ENCODE measurements around the gene IRF3. TPM values are rescaled to one million over a fixed set of nuclear protein-coding genes. Genes with fewer than 3 reads are reported as not detected.

The IRF3 gene
- total and polyA plus RNA-seq, 10 donors: 87.9 to 294 (median 128) TPM

DNA sequence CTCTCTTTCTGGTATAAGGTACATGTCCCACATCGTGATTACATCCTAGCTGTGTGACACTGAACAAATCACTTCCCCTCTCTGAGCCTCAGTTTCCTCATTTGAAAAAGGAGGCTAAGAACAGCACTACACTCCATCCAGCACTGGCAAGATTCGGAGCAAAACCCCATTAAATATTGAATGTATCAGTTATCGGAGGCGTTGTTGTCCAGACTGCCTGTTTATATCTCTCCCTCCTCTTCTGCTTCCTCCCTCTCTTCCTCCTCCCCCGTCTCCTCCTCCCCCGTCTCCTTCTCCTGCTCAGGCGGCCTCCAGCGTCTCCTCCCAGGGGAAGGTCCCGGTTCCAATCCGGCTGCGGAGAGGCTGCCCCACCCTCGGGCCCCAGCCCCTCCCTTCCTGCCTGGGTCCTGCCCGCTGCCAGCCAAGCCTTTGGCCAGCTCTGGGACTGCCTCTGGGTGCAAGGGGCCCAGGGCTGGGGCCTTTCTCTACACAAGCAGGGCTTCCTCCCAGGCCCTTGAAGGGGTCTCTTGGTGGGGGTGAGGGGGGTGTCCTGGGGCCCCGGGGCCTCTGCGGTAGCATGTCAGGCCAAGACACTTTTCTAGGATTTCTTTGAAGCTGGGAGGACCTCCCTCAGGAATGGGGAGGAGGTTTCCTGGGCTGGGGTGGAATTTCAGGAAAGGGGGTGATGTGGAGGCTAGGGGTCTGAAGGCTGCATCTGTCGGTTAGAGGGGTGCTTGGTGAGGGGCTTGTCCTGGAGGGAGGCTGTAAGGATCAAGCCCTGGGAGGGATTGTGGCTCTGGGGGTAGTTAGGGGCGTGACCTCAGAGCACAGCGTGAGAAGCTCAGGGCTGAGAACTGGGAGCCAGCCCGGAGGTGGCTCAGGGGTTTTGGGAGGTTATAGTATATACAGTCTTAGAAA is 27.6 kb downstream of the IRF3 start:
- WGBS, 5 donors: 11 to 16% (median 12%) methylated on average over 19 of the region's 19 CpGs
- intact Hi-C loops (cut with DNase I; ENCODE audit: low total_unique reads): no loop called here
- peaks cover 12 to 84% (median 57%) of the 10 kb centered on the region in 6 donors for H3K4me1 ChIP-seq
- TF ChIP-seq, protein P1, sequence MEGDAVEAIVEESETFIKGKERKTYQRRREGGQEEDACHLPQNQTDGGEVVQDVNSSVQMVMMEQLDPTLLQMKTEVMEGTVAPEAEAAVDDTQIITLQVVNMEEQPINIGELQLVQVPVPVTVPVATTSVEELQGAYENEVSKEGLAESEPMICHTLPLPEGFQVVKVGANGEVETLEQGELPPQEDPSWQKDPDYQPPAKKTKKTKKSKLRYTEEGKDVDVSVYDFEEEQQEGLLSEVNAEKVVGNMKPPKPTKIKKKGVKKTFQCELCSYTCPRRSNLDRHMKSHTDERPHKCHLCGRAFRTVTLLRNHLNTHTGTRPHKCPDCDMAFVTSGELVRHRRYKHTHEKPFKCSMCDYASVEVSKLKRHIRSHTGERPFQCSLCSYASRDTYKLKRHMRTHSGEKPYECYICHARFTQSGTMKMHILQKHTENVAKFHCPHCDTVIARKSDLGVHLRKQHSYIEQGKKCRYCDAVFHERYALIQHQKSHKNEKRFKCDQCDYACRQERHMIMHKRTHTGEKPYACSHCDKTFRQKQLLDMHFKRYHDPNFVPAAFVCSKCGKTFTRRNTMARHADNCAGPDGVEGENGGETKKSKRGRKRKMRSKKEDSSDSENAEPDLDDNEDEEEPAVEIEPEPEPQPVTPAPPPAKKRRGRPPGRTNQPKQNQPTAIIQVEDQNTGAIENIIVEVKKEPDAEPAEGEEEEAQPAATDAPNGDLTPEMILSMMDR (IDR thresholded peaks at IDR 0.05 in 8 of 11, conservative IDR thresholded peaks at IDR 0.05 in 3 of 11): no peak
- no peak for TF ChIP-seq POLR2A (IDR thresholded peaks at IDR 0.05)
- TF ChIP-seq POLR2AphosphoS5 (IDR thresholded peaks at IDR 0.05): peak; percentile 35 to 80 (median 75)
- H3K27me3 ChIP-seq (replicated peaks in 1 of 7): no peaks in the 10 kb centered on the region
- no peaks in the 10 kb centered on the region for H3K9me3 ChIP-seq
- peak; percentile 91 for DNase-seq
- H3K4me3 ChIP-seq: peak overlapping the region in 7 of 8 donors; percentile 54 to 98 (median 83)
- H3K27ac ChIP-seq: peak overlapping the region in 7 of 8 donors; percentile 91 to 98 (median 95)
- H3K36me3 ChIP-seq: peaks cover 0 to 8% (median 0%) of the 10 kb centered on the region in 6 donors

DNA sequence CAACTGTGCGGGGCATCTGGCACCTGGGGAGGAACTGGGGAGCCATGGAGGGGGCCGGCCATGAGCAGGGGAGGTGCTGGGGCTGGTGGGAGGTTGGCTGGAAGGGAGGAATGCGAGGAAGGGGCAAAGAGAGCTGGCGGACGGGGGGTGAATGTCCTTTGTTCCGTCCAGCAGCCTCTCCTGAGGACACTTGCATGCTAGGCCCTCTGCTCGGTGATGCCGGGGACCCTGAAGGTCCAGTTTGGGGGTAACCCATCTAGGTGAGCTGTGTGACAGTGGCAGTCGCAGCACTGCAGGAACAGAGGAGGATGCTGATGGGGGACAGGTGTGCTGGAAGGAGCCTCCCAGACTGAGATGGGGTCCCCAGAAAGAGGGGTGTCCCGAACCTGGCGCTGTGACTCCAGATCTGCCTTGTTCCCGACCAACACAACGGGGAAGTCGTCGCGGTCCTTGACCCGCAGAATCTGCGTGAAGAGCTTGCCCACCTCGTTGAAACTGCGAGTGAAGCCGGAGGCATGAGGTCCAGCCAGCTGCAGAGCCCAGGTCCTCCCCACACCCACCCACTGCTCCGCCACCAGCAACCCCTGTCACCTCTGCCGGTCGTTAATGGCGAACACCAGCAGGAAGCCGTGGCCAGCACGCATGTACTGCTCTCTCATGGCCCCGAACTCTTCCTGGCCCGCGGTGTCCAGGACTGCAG is 29.3 kb downstream of the IRF3 start:
- 65 to 84% (median 75%) methylated on average over 27 to 30 of the region's 30 CpGs for WGBS, 5 donors
- Histone ChIP-seq H3K9me3 (no peaks in the 10 kb centered on the region), H3K27me3 (replicated peaks in 1 of 7) (no peaks in the 10 kb centered on the region), H3K27ac (peak overlapping the region in 6 of 8 donors; percentile 71 to 98 (median 76)), H3K36me3 (peaks cover 0 to 8% (median 0%) of the 10 kb centered on the region in 6 donors), H3K4me3 (peak overlapping the region in 1 of 8 donors; percentile 17), H3K4me1 (peaks cover 7 to 89% (median 53%) of the 10 kb centered on the region in 6 donors)
- TF ChIP-seq, protein P1 (IDR thresholded peaks at IDR 0.05 in 8 of 11, conservative IDR thresholded peaks at IDR 0.05 in 3 of 11): no peak
- TF ChIP-seq POLR2AphosphoS5 (IDR thresholded peaks at IDR 0.05): peak in 2 of 3 donors; percentile 37 to 62
- TF ChIP-seq POLR2A (IDR thresholded peaks at IDR 0.05): no peak
- intact Hi-C loops (cut with DNase I; ENCODE audit: low total_unique reads): no loop called here
- DNase-seq: no peak

DNA sequence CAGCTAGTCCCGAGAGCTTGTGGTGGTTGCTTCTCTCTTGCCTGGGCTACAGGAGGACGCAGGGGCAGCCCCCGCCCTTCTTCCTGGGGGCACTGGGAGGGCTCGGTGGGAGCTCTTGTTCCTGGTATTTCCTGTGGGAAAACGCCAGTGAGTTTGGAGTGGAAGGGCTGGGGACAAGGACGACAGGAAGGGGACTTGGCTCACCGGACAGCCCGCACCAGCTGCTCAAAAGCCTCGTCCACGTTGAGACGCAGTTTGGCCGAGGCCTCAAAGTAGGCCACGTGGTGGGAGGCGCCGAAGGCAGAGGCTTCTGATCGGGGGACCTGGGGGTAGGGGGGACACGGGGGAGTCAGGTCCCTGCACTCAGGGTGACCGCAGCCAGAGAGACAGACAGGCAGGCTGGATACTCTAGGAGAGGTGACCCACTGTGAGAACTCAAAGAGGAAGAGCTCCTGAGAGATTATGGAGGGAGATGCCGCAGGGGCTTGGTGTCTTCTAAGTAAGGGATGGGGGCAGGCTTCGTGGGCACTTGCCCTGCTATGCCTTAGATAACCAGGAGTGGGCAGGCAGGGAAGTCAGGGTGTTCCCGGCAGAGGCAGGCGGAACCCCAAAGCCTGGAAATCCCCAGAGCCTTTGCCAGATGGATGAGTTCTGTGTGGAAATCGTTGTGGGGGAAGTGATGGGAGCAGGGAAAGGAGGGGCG is 30.0 kb downstream of the IRF3 start:
- H3K27me3 ChIP-seq (replicated peaks in 1 of 7): no peaks in the 10 kb centered on the region
- peak overlapping the region; percentile 51 to 98 (median 74) for H3K27ac ChIP-seq
- no peak overlapping the region for H3K4me3 ChIP-seq
- H3K36me3 ChIP-seq: peaks cover 0 to 8% (median 0%) of the 10 kb centered on the region in 6 donors
- TF ChIP-seq POLR2A (IDR thresholded peaks at IDR 0.05) (no peak), POLR2AphosphoS5 (IDR thresholded peaks at IDR 0.05) (peak; percentile 48 to 68 (median 66))
- TF ChIP-seq, protein P1 (IDR thresholded peaks at IDR 0.05 in 8 of 11, conservative IDR thresholded peaks at IDR 0.05 in 3 of 11): peak in 2 of 11 experiments; percentile 33 to 41
- 48 to 67% (median 54%) methylated on average over 24 of the region's 24 CpGs for WGBS, 5 donors
- intact Hi-C loops (cut with DNase I; ENCODE audit: low total_unique reads): no loop called here
- H3K4me1 ChIP-seq: peaks cover 7 to 89% (median 50%) of the 10 kb centered on the region in 6 donors
- H3K9me3 ChIP-seq: no peaks in the 10 kb centered on the region
- no peak for DNase-seq
